Panc1 (cell line): ENCODE results near the gene IFI6. TPM values are rescaled to one million over a fixed set of nuclear protein-coding genes. Genes with fewer than 3 reads are reported as not detected.

Source experiments
- ATAC-seq: fragments of 200-7000 bp; cut with Tn5 transposase; 2 replicates; pipeline ENCODE4 v1.9.1; 2020; ENCODE audit warnings: mild to moderate bottlenecking, moderate library complexity
- BruUV-seq: library from RNA; stranded (reverse); fragments of 400-500 nt; replicated peaks from 2 replicates; lab custom pipeline; 2021; lab: Mats Ljungman, UMichigan
- CTCF ChIA-PET: fragments of 300-600 bp; sonication (Branson Sonifier 250); formaldehyde crosslinking; loops from one replicate; lab custom pipeline; 2022; ENCODE audit warnings: antibody characterized with exemption; lab: Charles Lee
- POLR2A ChIA-PET: fragments of 300-600 bp; sonication (Branson Sonifier 250); formaldehyde crosslinking; loops from one replicate; lab custom pipeline; 2022; ENCODE audit warnings: antibody characterized with exemption; lab: Charles Lee
- DNase-seq: peaks from one replicate; pipeline ENCODE4 v3.0.0-alpha.2; 2010; ENCODE audit warnings: low read depth, low spot score
- H3K27ac ChIP-seq: 2 replicates; pipeline ENCODE4 v1.5.1; 2011; ENCODE audit warnings: mild to moderate bottlenecking, low read length, inconsistent platforms
- H3K27me3 ChIP-seq: fragments of 200-500 bp; sonication (Bioruptor generic); 2 replicates; pipeline ENCODE4 v1.6.0; 2014; ENCODE audit warnings: low read length, inconsistent platforms; ENCODE audit not compliant: control insufficient read depth, insufficient read depth
- H3K36me3 ChIP-seq: fragments of 200-500 bp; sonication (Bioruptor generic); 2 replicates; pipeline ENCODE4 v1.5.1; 2014; ENCODE audit warnings: inconsistent platforms, mild to moderate bottlenecking, low read length, moderate library complexity; ENCODE audit not compliant: control insufficient read depth, insufficient read depth
- H3K4me1 ChIP-seq: 2 replicates; pipeline ENCODE4 v1.5.1; 2011; ENCODE audit warnings: inconsistent platforms, mild to moderate bottlenecking, low read length, moderate library complexity; ENCODE audit not compliant: control insufficient read depth, insufficient read depth
- H3K4me3 ChIP-seq, 2 experiments: 2 replicates each; pipeline ENCODE4 v1.5.1; 2011 to 2012; ENCODE audit warnings: low read depth in 2 of 2, low read length in 2 of 2, mild to moderate bottlenecking in 2 of 2, inconsistent platforms in 1 of 2, moderate library complexity in 1 of 2
- H3K9me3 ChIP-seq: fragments of 200-500 bp; sonication (Bioruptor generic); 2 replicates; pipeline ENCODE4 v1.5.1; 2014; ENCODE audit warnings: low read depth, mild to moderate bottlenecking, inconsistent platforms, low read length, moderate library complexity; ENCODE audit not compliant: control insufficient read depth, insufficient read depth
- CTCF ChIP-seq: fragments of 450-650 bp; IDR thresholded peaks from 2 replicates; pipeline ENCODE4 v1.5.1; 2017; ENCODE audit warnings: mild to moderate bottlenecking
- POLR2AphosphoS5 ChIP-seq: IDR thresholded peaks from 2 replicates; pipeline ENCODE4 v1.6.1; 2012; ENCODE audit warnings: mild to moderate bottlenecking, low read depth, low read length, moderate library complexity
- REST ChIP-seq, 2 experiments: IDR thresholded peaks; 2 replicates each; pipeline ENCODE4 v1.6.1; 2011 to 2012; ENCODE audit warnings: low read depth in 2 of 2, control low read depth in 1 of 2, low read length in 1 of 2, mild to moderate bottlenecking in 1 of 2, moderate library complexity in 1 of 2; ENCODE audit not compliant: insufficient read depth in 1 of 2
- SIN3A ChIP-seq: IDR thresholded peaks from 2 replicates; pipeline ENCODE4 v1.6.1; 2012; ENCODE audit warnings: low read depth, mild to moderate bottlenecking, low read length, moderate library complexity, borderline replicate concordance; ENCODE audit not compliant: insufficient read depth
- TCF7L2 ChIP-seq: IDR thresholded peaks from 2 replicates; pipeline ENCODE4 v1.6.1; 2011; ENCODE audit warnings: mild to moderate bottlenecking, low read depth, low read length, inconsistent platforms
- in situ Hi-C: cut with HindIII; loops from 2 replicates; pipeline ENCODE4 v1.10.0; 2016; ENCODE audit warnings: low sequenced_read_pairs, low pct_unique_long_range_greater_than_20kb
- intact Hi-C: fragments of 100-400 bp; cut with micrococcal nuclease; formaldehyde crosslinking; loops from one replicate; pipeline ENCODE4 v1.10.0; 2022; ENCODE audit not compliant: unreplicated experiment
- total RNA-seq: library from RNA; stranded (reverse); gene quantifications from one replicate; pipeline ENCODE4 v1.2.1, GENCODE V29; 2021; ENCODE audit not compliant: unreplicated experiment

Gene IFI6
- total RNA-seq, 1 experiment from 2014 or later = 39.1 TPM

- CTCF ChIA-PET = interaction anchor here (0.5 to 1.2 kb wide), 7 partner anchors 8 to 906 kb away, joined by 3 to 9 read pairs (median 4); partner anchors contain the start of gene FAM76A
- TF ChIP-seq POLR2AphosphoS5 = no peak
- no peak for TF ChIP-seq SIN3A
- peak; percentile 93 for TF ChIP-seq CTCF
- TF ChIP-seq TCF7L2 = no peak
- no peaks in the 10 kb centered on the region for H3K27me3 ChIP-seq
- POLR2A ChIA-PET = interaction anchor here (0.6 kb wide), 1 partner anchor 96 kb away, joined by 5 read pairs; no protein-coding TSS in a partner anchor
- BruUV-seq = no TSS peak
- no peak overlapping the region for H3K4me3 ChIP-seq
- ATAC-seq (peak; percentile 78), DNase-seq (peak; percentile 79)
- H3K4me1 ChIP-seq = peaks cover 18% of the 10 kb centered on the region
- intact Hi-C loops (loop anchor here (1.0 to 10.0 kb wide), 2 partner anchors 57 to 268 kb away; partner anchors contain the start of gene GPR3), in situ Hi-C loops (no loop called here)
- no peaks in the 10 kb centered on the region for H3K9me3 ChIP-seq
- peak overlapping the region; percentile 42 for H3K27ac ChIP-seq
- H3K36me3 ChIP-seq = no peaks in the 10 kb centered on the region
These were observed 9.1 kb downstream of the IFI6 start for GRCh38 chr1:27662707-27663393.

- intact Hi-C loops = loop anchor here (10.0 kb wide), 1 partner anchor 267 kb away; the partner anchor contains the start of gene GPR3
- ChIA-PET CTCF (interaction anchor here (0.6 to 1.2 kb wide), 3 partner anchors 54 to 429 kb away, joined by 4 to 9 read pairs (median 4); no protein-coding TSS in a partner anchor), POLR2A (interaction anchor here (0.6 kb wide), 1 partner anchor 96 kb away, joined by 5 read pairs; no protein-coding TSS in a partner anchor)
- Histone ChIP-seq H3K4me1 (peaks cover 18% of the 10 kb centered on the region), H3K27me3 (no peaks in the 10 kb centered on the region), H3K27ac (no peak overlapping the region; the same call in 1 of the 2 replicates), H3K9me3 (no peaks in the 10 kb centered on the region), H3K36me3 (no peaks in the 10 kb centered on the region), H3K4me3 (no peak overlapping the region)
- TF ChIP-seq POLR2AphosphoS5 (no peak), SIN3A (no peak), TCF7L2 (no peak), REST (IDR thresholded peaks at IDR 0.05; ENCODE audit: insufficient read depth in 1 of 2, low read depth in 2 of 2, low read length in 1 of 2) (no peak), CTCF (no peak)
- BruUV-seq = no TSS peak
- in situ Hi-C loops = no loop called here
- DNase-seq (no peak), ATAC-seq (no peak)
These were observed 9.7 kb downstream of the IFI6 start for GRCh38 chr1:27662261-27662660.
